Measurements from ENCODE around the gene DCPS.
"Not testable (repeated sequence)": the region's sequence is repeated elsewhere in the genome, so short reads cannot be mapped to it uniquely, and the experiment has no call there.

The DCPS gene

GRCh38 chr11:126364735-126365134 lies 60.9 kb downstream of the DCPS start:
- not testable (repeated sequence) for DNase-seq

GRCh38 chr11:126365508-126365907 lies 61.6 kb downstream of the DCPS start:
- not testable (repeated sequence) for DNase-seq

GRCh38 chr11:126366064-126366822 lies 62.4 kb downstream of the DCPS start:
- DNase-seq: no peak

- DNase-seq: not testable (repeated sequence)
Observed at GRCh38 chr11:126366823-126367654, 63.2 kb downstream of the DCPS start.

GRCh38 chr11:126367806-126368205 lies 63.9 kb downstream of the DCPS start:
- DNase-seq: not testable (repeated sequence)

GRCh38 chr11:126368336-126369119 lies 64.7 kb downstream of the DCPS start:
- not testable (repeated sequence) for DNase-seq

GRCh38 chr11:126370016-126370415 lies 66.2 kb downstream of the DCPS start:
- no peak for DNase-seq

DNA sequence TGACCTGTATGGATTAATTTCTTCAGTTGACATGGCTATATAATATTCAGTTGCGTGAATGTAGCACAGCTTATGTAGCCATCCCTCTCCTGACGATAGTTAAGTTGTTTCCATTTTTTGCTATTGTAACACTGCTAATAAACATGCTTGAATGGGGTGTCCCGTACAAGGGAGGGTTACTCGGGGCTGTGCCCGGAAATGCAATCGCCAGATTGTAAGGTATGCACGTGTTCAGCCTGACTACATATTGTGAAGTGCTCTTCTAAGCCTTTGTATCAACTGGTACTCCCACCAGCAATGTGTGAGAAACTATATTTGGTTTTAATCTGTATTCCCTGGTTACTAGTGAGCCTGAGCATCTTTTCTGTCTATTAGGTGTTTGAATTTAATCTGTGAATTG lies 67.7 kb downstream of the DCPS start:
- DNase-seq: no peak

DNA sequence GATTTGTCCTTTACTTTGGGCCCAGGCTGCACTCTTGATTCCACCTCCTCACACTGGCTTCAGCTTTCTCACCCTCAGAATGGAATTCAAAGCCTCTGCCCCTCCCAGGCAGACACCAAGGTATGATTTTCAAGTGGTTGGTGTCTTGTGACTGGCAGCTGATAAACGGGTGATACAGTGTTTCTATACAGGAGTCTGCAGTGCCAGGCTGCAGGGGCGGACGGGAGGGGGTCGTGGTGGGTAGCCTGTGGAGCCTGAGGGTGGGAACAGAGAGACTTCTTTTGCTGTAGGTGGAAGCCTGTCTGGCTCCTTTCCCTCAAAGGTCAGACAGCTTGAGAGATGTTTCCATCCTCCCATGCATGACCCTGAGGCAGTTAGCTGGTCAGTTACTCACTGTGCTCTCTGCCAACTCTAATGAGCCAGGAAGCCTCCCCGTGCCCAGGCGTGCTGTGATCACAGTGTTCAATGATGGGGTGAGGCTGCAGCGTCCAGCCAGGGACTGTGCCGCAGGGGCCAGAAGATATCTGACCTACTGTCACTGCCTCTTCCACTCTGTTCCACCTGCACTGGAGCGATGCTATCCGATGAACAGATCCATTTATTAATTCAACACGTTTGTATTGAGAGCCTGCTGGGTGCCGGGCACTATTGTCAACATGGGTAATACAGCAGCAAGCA lies 69.7 kb downstream of the DCPS start:
- not testable (repeated sequence) for DNase-seq

- not testable (repeated sequence) for DNase-seq
Observed at GRCh38 chr11:126374562-126375300, 70.9 kb downstream of the DCPS start.

- peak; percentile 51 for DNase-seq
Observed at GRCh38 chr11:126375726-126376125, 71.9 kb downstream of the DCPS start.

- peak; percentile 63 for DNase-seq
Observed at GRCh38 chr11:126378763-126379162, 74.9 kb downstream of the DCPS start.

- DNase-seq: no peak
Observed at GRCh38 chr11:126380909-126381308, 77.0 kb downstream of the DCPS start.

DNA sequence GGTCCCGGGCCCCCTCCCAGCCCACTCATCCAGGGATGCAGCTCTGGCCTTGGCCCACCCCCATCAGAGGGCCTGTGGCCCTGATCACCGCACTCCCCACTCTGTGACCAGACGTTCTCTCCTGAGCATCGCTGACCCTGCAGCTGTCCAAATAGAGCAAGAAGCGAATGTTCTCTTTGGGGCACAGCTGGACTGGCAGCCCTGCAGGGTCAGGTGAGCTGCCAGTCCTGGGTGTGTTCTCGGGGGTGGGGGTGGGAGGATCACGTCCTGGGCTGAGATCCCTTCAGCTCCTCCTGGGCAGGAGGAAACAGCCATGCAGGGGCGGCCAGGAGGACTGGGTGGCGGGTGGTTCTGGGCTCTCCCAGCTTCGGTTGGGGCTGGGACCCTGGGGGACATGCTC lies 78.1 kb downstream of the DCPS start:
- DNase-seq: not testable (repeated sequence)

GRCh38 chr11:126382641-126383040 lies 78.8 kb downstream of the DCPS start:
- DNase-seq: not testable (repeated sequence)

DNA sequence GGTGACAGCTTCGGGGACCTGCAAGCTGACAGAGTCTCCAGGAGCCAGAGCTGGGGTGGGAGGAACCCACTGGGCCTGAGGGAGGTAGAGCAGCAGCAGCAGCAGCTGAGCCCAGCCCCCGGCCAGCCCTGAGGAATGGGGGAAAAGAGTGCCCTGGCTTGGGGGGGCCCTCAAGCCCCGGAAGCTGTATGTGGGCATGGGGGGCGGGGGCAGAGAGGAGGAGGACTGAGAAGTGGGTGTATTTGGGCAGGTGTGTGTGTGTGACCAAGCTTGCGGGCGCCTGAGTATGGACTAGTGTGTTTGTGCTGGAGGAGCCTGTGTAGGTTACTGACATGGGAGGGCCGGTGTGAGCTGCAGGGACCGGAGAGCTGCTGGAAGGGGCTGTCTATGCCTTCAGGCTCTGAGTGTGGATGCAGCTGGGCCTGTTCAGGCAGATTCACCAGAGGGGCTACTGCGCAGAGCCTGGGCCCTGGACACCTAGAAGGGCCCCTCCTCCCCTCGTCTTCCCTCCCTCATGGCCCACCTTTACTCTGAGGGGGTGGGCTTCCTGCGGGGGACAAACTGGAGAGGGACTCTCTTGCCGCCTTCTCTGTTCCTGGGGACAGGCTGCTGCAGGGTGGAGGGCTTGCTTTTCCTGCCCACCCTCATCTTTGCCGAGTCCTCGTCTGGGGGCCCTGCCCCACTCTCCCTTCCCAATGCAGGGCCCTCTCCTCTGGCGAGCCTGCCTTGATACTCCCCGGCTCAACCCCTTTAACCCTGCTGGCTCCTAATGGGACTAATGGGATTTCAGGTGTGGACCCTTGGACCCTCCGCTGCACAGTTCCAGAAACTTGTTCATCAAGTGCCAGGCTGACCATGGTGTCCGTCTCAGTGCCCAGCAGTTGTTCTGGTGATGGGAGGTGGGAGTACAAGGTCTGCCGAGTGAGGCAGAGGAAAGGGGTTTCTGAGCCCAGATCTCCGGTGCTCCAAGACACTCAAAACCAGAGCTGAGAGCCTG lies 79.8 kb downstream of the DCPS start:
- DNase-seq: no peak

DNA sequence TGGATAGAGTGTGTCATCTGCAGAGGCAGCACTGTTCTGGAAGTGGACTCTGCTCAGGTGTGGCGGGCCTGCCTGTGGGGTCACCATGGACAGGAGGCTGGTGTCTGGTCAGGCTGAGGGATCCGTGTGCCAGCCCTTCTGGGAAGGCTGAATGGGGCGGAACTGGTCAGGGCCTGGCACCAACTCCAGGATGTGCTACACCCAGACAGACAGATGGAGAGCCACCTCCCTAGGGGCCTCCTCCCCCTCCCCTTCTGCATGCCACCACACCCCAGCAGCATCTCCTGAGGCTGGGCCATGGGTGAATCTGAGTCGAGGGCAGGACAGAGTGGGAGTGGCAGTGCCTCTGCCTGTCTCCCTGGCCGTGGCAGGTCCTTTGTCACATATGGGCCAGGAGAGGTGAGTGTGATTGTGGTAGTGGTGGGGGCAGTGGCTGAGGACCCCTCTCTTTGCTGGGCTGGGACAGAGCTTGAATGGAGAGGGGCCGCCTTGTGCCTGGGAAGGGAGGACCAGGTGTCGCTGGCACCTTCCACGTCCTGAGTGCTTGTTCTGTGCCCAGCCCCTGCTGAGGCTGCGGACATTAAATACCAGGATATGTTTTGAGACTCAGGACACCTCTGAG lies 80.7 kb downstream of the DCPS start:
- DNase-seq: no peak

GRCh38 chr11:126385991-126386728 lies 82.3 kb downstream of the DCPS start:
- no peak for DNase-seq

- DNase-seq: not testable (repeated sequence)
Observed at GRCh38 chr11:126386729-126387071, 82.8 kb downstream of the DCPS start.

All from fibroblast of skin of right biceps (primary cell).